Activated T-cell treated with anti-CD3 and anti-CD28 coated beads, Interleukin-2, amount 50 U/mL, for 1 hour (primary cell): Measurements from ENCODE around the gene PSD4.

Experiments used
- DNase-seq: peaks from one replicate; pipeline ENCODE4 v3.0.0-alpha.2; 2020

The PSD4 gene

DNA sequence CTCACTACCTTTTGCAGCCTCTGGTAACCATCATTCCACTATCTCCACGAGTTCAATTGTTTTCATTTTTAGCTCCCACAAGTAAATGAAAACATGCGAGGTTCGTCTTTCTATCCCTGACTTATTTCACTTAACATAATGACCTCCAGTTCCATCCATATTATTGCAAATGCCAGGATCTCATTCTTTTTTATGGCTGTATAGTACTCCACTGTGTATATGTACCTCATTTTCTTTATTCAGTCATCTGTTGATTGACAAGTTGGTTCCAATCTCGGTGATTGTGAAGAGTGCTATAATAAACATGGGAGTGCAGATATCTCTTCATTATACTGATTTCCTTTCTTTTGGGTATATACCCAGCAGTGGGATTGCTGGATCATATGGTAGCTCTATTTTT is 29.5 kb upstream of the PSD4 start:
- no peak for DNase-seq

DNA sequence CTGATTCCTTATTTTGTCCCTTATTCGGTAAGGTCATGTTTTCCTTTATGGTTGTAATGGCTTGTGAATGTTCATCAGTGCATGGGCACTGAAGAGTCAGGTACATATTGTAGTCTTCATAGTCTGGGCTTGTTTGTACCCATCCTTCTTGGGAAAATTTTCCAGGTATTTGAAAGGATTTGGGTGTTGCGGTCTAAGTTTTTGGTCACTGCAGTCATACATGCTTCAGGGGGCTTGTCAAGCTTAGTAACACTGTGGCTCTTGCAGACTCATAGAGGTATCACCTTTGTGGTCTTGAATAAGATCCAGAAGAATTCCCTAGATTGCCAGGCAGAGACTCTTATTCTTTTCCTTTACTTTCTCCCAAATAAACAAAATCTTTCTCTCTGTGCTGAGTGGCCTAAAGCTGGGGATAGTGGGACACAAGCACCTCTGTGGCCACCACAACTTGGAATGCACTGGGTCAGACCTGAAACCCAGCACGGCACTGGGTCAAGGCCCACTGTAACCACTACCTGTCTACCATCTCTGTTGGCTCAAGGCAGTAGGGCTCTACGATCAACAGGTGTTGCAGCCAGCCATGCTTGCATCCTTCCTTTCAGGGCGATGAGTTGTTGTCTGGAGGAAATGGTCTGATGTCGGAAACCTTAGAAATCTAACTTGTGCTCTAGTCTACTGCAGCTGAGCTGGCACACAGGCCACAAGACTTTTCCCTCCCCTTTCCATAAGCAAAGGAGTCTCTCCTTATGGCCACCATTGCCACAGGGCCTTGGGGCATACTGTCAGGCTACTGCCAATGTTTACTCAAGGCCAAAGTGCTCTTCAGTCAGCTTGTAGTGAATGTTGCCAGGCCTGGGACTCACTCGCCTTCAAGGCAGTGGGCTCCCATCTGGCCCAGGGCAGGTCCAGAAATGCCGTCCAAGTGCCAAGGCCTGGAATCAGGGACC is 24.9 kb upstream of the PSD4 start:
- DNase-seq = no peak

DNA sequence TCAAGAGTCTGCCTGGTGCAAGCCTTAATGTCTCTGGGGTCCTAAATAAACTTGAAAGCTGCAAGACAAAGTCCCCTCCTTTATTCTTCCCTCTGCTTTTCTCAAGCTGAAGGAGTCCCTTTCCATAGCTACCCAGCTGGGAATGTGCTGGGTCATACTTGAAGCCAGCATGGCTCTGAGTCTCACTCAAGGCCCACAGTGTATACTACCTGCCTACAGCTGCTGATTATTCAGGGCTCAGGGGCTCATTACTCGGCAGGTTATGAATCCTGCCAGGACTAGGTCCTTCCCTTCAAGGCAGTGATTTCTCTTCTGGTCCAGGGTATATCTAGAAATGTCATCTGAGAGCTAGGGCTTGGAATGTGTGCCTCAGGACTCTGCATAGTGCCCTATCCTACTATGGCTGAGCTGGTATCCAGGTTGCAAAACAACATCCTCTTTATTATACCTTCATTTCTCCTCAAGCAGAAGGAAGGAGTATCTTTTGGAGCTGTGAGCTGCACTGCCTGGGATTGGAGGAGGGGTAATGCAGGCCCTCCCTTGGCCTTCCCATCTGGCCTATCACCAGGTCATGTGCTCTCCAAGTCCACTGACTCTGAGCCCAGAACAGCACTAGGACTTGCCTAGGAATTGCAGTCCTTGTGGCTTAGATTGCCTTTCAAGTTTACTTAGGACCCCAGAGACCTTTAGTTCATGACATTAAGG is 24.1 kb upstream of the PSD4 start:
- DNase-seq = no peak

DNA sequence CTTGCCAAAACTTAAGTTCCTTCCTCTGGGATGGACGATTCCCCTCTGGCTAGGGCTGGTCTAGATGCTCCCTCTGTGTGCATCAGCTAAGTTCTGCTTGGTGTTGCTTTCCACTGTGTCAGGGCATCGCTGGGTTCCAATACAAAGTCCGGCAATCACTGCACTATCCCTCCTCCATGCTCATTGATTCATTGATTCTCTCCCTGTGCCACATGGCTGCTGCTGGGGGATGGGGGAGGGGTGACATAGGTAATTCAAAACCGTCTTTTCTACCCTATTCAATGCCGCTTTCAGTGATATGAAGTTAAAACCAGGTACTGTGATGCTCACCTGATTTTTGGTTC is 23.5 kb upstream of the PSD4 start:
- DNase-seq = no peak

DNA sequence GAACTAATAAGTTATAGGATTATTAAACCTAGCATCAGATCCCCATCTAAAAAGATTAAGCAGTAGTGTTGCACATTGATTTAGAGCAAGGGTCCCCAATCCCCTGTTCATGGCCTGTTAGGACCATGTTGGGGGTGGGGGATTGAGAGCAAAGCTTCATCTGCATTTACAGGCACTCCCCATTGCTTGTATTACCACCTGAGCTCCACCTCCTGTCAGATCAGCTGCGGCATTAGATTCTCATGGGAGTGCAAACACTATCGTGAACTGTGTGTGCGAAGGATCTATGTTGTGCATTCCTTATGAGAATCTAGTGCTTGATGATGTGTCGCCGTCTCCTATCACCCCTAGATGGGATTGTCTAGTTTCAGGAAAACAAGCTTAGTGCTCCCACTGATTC is 18.4 kb upstream of the PSD4 start:
- no peak for DNase-seq

DNA sequence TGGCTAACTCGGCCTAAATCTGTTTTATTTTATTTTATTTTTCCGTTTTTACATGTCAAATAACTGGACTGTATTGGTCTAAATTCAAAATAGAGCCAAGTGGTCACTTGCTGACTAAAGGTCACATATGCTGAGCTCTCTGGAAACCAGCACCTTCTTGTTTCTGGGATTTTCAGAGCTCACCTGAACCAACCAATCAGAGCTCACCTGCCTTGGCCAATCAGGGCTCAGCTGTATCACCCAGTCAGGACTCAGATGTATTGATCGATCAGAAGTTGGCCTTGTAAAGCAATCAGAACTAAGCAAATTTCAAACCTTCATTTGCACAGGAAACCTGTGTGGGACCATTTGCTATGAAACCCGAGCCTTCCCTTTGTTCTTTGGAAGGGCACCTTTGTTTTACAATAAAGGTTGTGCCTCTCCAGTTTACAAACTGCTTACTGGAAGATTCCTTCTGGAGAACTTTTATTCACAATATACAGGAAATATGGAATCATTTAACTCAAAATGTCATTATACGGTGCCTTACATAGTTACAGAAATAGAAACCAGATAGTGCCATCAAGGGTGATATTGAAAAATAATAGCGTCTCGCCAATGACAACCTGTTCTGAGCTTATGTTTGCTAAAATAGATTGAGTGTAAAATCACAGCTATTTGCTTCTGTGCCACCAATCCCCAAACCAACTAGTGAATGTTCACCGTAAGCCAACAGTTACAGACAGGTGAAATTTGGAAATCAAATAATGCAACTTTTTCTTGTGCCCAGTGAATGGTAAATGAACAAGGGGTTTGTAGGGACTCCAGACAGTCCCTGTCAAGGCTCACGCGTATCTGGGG is 17.3 kb upstream of the PSD4 start:
- no peak for DNase-seq

DNA sequence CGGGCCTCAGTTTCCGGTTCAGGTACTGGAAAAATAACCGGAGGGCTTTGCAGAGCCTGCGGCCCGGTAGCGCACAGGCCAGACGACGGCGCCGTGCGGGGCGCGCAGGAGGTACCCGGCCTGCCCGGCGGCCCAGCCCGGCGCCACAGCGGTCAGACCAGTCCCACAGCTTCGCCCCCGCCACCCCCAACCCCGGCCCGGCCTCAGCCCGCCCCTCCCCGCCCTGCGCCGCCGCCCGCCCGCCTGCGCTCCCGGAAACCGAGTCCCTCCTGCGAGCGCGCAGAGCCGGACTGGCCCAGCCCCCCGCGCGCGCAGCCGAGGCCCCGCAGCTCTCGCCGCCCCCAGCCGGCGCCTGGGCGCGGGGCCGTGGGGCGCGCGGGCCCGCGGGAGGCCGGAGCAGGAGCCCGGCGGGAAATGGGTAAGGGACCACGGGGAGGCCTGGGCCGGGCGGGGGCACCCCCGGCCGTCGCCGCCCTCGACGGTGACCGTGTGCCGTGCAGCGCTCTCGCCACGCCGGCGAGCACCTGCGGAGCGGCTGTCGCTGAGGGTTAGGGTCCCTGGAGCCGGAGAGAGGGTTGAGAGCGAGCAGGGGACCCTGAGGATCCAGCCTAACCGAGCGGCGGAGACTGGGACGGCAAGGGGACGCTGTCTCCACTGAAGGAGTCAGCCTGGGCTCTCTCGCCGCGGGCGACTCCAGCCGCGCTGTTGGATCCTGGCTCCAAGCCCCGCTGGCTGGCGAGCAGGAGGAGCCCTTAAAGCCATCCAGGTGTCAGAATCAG is 16.5 kb upstream of the PSD4 start:
- DNase-seq = peak; percentile 60

DNA sequence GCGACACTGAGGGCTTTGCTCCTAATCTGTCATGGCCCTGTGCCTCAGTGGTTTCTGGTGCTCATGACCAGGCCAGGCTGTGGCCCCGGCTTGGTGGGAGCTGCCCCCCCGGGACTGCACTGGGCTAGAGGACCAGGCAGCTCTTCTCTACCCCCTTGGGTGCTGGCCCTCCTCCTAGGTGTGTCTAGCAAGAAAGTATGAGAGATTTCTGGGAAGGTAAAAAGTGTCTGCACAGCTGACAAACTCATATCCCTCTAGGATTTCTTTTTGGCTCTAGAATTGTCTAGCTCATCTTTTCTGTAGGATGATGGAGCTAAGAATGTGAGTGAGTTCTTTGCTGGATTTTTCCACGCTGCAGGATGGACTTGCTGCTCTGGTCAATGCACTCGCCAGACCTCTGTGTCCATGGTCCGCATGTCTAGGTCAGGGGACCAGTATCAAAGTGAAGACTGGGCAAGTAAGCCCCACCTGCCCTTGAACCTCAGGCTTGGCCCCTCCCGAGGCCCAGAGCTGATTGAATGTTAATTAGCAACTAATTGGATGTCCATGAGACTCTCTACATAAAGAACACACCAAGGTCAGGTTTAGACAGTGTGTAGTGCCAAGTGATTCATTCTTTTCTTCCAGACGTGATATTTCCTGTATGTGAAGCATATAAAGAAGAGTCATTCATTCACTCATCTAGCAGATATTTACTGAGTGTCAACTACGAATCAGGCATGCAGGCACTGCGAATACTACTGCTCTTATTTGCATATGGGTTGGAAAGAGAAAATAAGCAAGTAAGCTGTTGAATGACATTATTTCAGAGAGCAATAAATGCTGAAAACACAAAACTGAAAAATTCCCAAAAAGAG is 15.6 kb upstream of the PSD4 start:
- no peak for DNase-seq

DNA sequence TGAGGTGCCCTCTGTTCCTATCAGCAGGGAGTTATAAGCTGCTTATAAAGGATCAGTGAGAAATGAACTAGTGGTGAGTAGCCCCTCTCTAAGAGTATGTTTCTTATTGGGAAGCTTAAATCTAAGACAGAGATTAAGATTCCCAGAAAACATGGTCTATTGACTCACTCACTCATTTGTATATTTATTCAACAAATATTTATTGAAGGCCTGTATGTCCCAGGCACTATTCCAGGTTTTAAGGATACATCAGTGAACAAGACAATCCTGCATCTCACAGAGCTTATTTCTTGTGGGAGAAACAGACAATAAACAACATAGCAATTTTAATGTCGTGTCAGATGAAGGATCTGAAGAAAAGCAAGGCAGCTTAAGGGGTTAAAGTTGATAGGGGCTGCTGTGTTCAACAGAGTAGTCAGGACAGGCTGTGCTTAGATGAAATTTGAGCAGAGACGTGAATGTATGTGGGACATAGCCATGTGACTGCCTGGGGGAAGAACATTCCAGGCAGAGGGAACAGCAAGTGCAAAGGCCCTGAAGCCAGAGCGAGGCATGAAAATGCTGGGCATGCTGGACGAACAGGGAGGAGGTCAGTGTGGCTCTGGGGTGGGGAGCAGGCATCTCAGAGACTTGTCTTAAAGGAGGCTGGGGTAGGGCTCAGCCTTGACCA is 14.8 kb upstream of the PSD4 start:
- no peak for DNase-seq

DNA sequence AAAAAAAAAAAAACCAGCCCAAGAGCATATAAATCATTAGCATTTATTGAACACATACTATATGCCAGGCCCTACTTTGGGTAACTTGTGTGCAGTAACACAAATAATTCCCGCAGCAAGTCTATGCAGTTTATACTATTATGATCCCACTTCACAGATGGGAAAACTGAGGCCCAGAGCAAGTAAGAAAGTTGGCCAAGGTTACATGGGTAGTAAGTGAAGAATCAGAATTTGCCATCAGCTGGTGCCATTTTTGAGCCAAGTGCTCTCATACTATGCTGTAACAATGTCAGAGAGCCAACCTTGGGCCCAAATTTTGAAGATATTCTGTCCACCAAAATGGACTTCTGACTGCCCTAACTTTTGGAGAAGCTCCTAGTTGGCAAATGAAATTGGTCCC is 13.5 kb upstream of the PSD4 start:
- no peak for DNase-seq

DNA sequence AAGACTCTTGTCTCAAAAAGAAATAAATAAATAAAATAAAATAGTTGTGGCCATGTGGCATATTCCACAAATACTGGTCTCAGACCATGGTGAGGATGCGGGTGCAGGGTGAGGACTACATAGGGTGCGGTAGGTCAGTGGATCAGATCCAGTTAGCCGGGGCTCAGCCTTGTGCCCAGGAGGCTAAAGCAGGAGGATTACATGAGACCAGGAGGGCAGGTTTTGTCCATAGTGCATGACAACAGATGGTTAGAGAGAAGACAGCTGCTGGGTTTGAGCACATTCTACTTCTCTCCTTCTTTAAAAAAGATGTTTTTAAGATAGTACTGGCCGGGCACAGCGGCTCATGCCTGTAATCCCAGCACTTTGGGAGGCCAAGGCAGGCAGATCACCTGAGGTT is 12.8 kb upstream of the PSD4 start:
- DNase-seq = no peak

DNA sequence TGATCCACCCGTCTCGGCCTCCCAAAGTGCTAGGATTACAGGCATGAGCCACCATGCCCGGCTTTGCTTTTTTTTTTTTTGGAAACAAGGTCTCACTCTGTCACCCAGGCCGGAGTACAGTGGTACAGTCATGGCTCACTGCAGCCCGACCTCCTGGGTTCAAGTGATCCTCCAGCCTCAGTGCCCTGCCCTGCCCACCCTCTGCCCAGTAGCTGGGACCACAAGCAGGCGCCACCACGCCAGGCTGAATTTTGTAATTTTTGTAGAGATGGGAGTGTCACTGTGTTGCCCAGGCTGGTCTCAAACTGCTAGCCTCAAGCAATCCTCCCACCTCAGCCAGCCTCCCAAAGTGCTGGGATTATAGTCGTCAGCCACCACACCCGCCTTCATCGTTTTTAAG is 11.6 kb upstream of the PSD4 start:
- DNase-seq = no peak

DNA sequence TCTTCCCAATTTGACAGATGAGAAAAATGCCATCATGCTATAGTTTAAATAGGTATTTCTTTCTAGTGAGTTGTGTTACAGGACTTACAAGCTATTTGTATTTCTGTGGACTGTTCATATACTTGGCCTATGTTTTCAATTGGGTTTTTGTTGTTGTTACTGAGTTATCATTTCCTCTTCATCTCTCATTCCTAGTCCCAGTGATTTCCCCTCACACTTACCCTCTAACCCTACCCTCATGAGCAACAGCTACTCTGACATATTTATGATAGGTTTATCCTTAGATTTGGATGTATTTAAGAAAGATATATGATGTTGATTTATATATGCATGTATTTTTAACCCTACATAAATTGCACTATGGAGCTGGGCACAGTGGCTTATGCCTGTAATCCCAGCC is 10.9 kb upstream of the PSD4 start:
- DNase-seq = no peak

DNA sequence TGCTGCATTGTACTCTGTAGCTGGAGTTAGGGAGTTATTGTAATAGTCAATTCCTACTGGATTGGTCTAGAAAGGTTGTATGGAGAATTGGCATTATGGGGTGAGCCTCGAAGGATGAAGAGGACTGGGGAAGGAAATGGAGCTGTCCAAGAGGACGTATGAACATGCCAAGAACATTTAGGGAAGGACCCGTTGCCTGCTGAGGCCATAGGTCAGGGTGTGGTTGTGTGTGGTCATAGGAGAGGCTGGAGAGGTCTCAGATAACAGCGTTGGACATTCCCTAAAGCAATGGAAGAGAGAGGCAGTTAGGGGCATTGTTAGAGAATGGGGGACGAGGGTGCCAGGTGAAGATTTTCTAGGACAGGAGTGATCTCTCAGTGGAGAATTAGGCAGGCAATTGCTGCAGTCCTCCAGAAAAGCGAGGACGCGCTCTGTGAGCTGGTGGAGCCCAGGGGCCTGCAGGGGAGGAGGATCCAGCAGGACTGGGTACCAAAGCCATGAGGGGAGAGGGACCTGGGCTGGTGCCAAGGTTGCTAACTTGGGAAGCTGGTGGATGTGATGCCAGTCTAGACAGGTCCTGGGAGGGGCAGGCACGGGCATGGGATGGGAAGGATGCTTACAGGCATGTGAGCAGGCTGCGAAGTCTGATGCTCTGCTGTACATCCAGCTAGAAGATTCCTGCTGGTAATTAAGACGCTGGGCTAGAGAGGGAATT is 9.4 kb upstream of the PSD4 start:
- DNase-seq = no peak

DNA sequence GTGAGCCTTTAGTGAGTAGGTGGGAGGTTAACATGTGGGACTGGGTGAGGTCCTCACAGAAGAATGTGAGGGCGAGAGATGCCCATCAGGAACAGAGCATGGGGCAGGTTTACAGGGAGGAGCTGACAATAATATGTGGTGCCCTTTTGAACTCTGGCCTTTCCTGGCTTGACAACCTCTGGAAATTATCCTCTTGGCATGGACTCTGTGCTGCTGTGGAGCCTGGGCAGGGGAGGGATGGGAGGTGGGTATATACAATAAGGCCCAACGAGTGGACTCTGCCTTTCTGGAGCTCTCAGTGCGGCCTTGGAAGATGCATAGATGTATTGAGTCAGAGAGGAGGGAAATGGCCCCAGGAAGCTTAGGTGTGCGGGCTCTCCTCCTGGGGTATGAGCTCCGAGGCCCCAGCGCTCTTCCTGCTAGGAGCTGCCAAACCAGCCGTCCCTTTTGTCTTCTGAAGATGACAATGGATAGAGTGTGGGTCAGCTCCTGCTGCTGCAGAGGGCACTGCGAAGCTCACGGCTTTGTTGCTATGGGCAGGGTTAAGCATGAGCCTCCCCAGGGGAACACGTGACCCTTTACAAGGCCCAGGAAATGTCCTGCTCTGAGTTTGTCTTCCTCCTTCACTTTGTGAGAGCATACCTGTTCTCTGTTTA is 8.7 kb upstream of the PSD4 start:
- DNase-seq = no peak

DNA sequence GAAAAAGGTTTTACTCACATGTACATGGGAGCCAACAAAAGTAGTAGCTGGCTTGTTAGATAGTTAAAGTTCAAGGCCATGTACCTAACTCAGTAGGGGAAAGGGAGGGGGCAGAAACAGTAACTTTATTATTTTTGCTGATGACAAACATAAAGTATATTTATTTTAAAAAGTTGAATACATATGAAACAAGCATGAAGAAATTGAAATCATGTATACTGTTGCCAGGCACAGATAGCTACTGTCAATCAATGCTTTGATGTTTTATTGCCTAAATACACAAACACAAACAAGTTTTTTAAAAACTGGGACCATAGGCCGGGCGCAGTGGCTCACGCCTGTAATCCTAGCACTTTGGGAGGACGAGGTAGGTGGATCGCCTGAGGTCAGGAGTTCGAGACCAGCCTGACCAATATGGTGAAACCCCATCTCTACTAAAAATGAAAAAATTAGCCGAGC is 7.6 kb upstream of the PSD4 start:
- DNase-seq = no peak

DNA sequence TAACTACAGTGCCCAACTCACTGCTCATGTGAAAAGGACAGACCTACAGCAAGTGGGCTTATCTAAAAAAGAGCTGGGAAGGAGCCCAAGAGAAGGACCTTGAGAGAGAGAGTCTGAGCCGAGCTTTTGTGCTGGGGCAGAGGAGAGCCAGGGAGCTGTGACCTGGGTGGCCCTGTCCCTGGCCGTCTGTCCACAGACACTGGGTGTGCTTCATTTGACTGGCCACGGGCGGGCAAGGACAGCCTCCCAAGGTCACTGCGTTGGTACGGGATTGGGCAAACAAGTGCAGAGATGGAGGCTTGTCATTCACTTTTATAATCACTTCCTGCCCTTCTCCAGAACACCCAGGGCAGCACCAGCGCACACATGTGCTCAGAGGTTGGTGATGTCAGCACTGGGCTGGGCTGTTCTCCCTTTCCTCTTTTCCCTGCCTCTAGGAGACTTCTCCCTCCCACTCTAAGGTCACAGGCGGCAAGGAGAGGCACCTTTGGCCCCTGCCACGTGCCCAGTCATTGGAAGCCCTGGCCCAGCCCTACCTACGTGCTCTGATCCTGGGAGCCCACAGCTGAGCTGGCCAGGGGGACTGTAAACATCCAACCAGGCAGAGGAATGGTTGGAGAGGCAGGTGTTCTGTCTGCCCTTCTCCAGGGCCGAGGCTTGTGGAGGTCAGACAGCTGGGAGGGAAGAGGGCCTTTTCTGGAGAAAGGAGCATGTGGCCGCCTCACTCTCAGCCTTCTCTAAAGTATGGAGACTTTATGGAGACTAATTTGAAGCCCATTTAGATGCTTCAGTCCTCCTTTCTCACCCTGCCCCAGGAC is 6.4 kb upstream of the PSD4 start:
- peak; percentile 52 for DNase-seq

DNA sequence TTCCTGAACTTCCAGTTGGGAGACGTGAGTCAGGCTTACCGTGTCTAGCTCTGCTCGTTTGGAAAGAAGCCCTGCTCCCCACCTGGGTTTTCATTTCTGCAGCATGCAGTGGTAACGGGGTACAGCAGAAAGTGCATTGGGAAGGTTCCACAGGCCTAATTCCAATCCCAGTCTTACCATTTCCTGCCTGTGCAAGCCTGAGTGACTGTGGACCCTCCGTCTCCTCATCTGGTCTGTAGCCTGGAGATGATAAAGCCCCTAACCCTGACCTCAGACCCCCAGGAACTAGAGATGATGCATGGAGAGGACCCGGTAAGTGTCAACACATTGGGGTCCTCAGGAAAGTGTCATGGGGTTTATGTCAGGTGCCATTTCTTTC is 5.8 kb upstream of the PSD4 start:
- DNase-seq = peak; percentile 15

DNA sequence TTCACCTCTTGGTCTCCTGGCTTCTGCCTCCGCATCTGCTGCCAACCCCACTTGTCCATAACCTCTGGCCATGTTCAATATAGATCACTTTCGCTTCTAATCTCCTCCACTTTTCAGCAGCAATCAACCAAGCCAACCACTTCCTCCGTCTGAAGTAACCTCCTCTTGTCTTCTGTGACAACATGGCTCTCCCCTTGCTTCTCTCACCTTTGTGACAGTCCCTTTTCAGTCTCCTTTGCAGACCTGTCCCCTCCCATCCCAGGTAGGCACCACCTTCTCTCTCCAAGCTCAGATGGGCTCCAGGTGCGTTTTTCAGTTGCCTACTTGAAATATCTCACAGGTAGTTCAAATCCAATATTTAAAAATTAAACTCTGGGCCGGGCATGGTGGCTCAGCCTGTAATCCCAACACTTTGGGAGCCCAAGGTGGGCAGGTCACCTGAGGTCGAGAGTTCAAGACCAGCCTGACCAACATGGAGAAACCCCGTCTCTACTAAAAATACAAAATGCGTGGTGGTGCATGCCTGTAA is 4.7 kb upstream of the PSD4 start:
- DNase-seq = peak; percentile 36
